HEK293T (cell line): ENCODE measurements around the gene ULK3.

Source experiments
- CTCF ChIA-PET: fragments of 350-600 bp; formaldehyde crosslinking; extraction: SDS; loops from one replicate; lab custom pipeline; 2021; ENCODE audit warnings: antibody characterized with exemption, inconsistent platforms; lab: Yijun Ruan, JAX
- POLR2A ChIA-PET: fragments of 350-600 bp; formaldehyde crosslinking; extraction: SDS; loops from one replicate; lab custom pipeline; 2020; ENCODE audit warnings: antibody characterized with exemption, inconsistent platforms; lab: Yijun Ruan, JAX
- DNase-seq: peaks from one replicate; pipeline ENCODE4 v3.0.0; 2012; ENCODE audit warnings: mixed read lengths; ENCODE audit errors: extremely low spot score
- ARNT ChIP-seq: fragments of 450-650 bp; IDR thresholded peaks from 2 replicates; pipeline ENCODE4 v1.6.1; 2017; ENCODE audit warnings: mild to moderate bottlenecking
- BHLHE40 ChIP-seq: fragments of 450-650 bp; IDR thresholded peaks from 2 replicates; pipeline ENCODE4 v1.6.1; 2016; ENCODE audit warnings: mild to moderate bottlenecking, moderate library complexity, borderline replicate concordance
- CTBP1 ChIP-seq: fragments of 450-650 bp; IDR thresholded peaks from 2 replicates; pipeline ENCODE4 v1.6.1; 2016; ENCODE audit warnings: borderline replicate concordance
- ELF4 ChIP-seq: fragments of 450-650 bp; IDR thresholded peaks from 2 replicates; pipeline ENCODE4 v1.6.1; 2017; ENCODE audit warnings: antibody characterized with exemption
- FOXA1 ChIP-seq: fragments of 450-650 bp; IDR thresholded peaks from 2 replicates; pipeline ENCODE4 v1.6.1; 2016; ENCODE audit warnings: mild to moderate bottlenecking
- FOXK2 ChIP-seq: fragments of 450-650 bp; IDR thresholded peaks from 2 replicates; pipeline ENCODE4 v1.6.1; 2016; ENCODE audit warnings: mild to moderate bottlenecking
- FOXM1 ChIP-seq: fragments of 450-650 bp; IDR thresholded peaks from 2 replicates; pipeline ENCODE4 v1.6.1; 2017; ENCODE audit warnings: mild to moderate bottlenecking, borderline replicate concordance
- HDGF ChIP-seq: fragments of 450-650 bp; IDR thresholded peaks from 2 replicates; pipeline ENCODE4 v1.6.1; 2017; ENCODE audit warnings: antibody characterized with exemption, borderline replicate concordance
- L3MBTL2 ChIP-seq: fragments of 450-650 bp; conservative IDR thresholded peaks from 2 replicates; pipeline ENCODE4 v1.6.1; 2016; ENCODE audit warnings: mild to moderate bottlenecking
- LEF1 ChIP-seq: fragments of 450-650 bp; IDR thresholded peaks from 2 replicates; pipeline ENCODE4 v1.6.1; 2017; ENCODE audit warnings: mild to moderate bottlenecking, borderline replicate concordance
- NFRKB ChIP-seq: fragments of 450-650 bp; IDR thresholded peaks from 2 replicates; pipeline ENCODE4 v1.6.1; 2016; ENCODE audit warnings: mild to moderate bottlenecking, moderate library complexity
- SP1 ChIP-seq: fragments of 450-650 bp; IDR thresholded peaks from 2 replicates; pipeline ENCODE4 v1.6.1; 2017
- SUZ12 ChIP-seq: fragments of 450-650 bp; IDR thresholded peaks from 2 replicates; pipeline ENCODE4 v1.6.1; 2016; ENCODE audit warnings: mild to moderate bottlenecking
- TARDBP ChIP-seq: fragments of 450-650 bp; IDR thresholded peaks from 2 replicates; pipeline ENCODE4 v1.6.1; 2016
- ZNF384 ChIP-seq: fragments of 450-650 bp; IDR thresholded peaks from 2 replicates; pipeline ENCODE4 v1.6.1; 2016
- TF ChIP-seq, protein P1 (sequence below): fragments of 450-650 bp; IDR thresholded peaks from 2 replicates; pipeline ENCODE4 v1.6.1; 2016

The ULK3 gene

GRCh38 chr15:74793135-74794028 lies 49.6 kb downstream of the ULK3 start:
- no peak for DNase-seq
- ChIA-PET CTCF (interaction anchor here (0.6 to 1.5 kb wide), 7 partner anchors 9 to 1346 kb away, joined by 3 to 5 read pairs (median 3); no protein-coding TSS in a partner anchor), POLR2A (interaction anchor here (0.7 to 2.5 kb wide), 5 partner anchors 10 to 164 kb away, joined by 3 to 7 read pairs (median 3); partner anchors contain the start of gene FAM219B)
- TF ChIP-seq ZNF384 (no peak), NFRKB (no peak), FOXK2 (no peak), FOXA1 (no peak), TARDBP (no peak)
- TF ChIP-seq, protein P1, sequence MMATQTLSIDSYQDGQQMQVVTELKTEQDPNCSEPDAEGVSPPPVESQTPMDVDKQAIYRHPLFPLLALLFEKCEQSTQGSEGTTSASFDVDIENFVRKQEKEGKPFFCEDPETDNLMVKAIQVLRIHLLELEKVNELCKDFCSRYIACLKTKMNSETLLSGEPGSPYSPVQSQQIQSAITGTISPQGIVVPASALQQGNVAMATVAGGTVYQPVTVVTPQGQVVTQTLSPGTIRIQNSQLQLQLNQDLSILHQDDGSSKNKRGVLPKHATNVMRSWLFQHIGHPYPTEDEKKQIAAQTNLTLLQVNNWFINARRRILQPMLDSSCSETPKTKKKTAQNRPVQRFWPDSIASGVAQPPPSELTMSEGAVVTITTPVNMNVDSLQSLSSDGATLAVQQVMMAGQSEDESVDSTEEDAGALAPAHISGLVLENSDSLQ, result no peak

DNA sequence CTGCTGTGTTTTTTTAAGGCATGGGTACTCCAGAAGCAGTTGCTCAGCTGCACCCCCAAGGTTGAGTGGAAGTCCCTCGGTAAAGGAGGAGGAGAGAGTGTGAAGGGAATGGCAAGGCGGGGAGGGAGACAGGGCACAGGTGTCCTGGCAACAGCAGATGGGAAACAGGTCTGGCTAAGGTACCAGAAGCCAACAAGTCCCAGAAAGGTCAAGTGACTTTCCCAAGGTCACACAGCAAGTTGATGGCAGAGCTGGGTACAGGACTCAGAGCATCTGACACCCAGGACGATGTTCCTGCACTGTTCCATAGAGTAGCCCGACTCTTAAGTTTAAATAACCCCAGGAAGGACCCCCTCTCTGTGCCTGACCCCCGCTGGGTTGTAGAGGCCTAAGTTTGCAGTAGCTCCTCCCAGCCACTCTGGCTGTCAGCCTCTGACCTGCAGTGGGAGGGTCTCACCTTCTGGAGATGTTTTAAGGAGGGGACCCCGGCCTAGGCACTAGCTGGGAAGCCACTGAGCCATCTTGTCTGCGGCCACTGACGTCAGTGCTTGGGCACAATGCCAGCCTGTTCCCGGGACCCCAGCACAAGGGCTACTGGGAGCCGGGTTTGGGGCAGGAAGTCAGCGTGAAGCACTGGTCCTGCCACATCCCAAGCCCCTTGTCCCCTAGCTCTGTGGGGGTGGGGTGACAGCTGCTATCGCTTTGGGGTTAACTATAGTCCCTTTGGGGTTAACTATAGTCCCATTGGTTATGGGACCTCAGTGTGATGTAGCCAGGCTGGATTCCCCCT lies 50.5 kb downstream of the ULK3 start:
- DNase-seq, result no peak
- TF ChIP-seq, protein P1, result no peak
- no peak for TF ChIP-seq FOXK2
- TF ChIP-seq ZNF384, result no peak
- no peak for TF ChIP-seq SP1
- TF ChIP-seq CTBP1, result no peak
- TF ChIP-seq HDGF, result no peak
- TF ChIP-seq L3MBTL2, result no peak
- TF ChIP-seq NFRKB, result no peak
- TF ChIP-seq ELF4, result no peak
- TF ChIP-seq ARNT, result no peak
- no peak for TF ChIP-seq FOXM1
- no peak for TF ChIP-seq TARDBP
- no peak for TF ChIP-seq LEF1
- TF ChIP-seq SUZ12, result no peak
- no peak for TF ChIP-seq BHLHE40
- no peak for TF ChIP-seq FOXA1
- ChIA-PET CTCF (interaction anchor here (0.6 to 1.5 kb wide), 3 partner anchors 8 to 22 kb away, joined by 3 to 5 read pairs (median 3); no protein-coding TSS in a partner anchor), POLR2A (interaction anchor here (0.7 to 2.5 kb wide), 4 partner anchors 9 to 165 kb away, joined by 3 to 7 read pairs (median 4); partner anchors contain the start of gene FAM219B)

DNA sequence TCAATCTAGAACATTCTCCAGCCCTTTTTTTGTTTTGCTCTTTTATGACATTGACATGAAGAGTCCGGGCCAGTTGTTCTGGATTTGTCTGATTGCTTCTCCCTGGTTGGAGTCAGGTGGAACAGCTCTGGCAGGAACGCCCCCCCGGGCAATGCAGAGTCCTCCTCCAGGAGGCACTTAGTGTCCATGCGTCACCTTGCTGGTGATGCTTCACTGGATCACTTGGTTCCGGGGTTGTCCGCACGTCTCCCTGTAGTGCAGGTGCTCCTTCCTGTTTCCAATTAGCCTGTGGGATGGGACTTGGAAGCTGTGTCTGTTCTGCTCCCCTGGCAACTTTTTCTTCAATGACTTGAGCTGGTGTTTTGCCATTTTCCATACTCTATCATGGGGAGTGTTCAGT lies 51.3 kb downstream of the ULK3 start:
- no peak for DNase-seq
- ChIA-PET CTCF (interaction anchor here (0.8 kb wide), 1 partner anchor 9 kb away, joined by 3 read pairs; no protein-coding TSS in a partner anchor), POLR2A (no interaction called here)
- TF ChIP-seq ELF4, result no peak
- no peak for TF ChIP-seq ARNT
- no peak for TF ChIP-seq LEF1
- TF ChIP-seq NFRKB, result no peak
- no peak for TF ChIP-seq HDGF
- TF ChIP-seq FOXM1, result no peak
- no peak for TF ChIP-seq SUZ12
- TF ChIP-seq, protein P1, result no peak
- no peak for TF ChIP-seq CTBP1
- TF ChIP-seq BHLHE40, result no peak
- TF ChIP-seq ZNF384, result no peak
- TF ChIP-seq FOXA1, result no peak
- TF ChIP-seq TARDBP, result no peak
- no peak for TF ChIP-seq FOXK2

DNA sequence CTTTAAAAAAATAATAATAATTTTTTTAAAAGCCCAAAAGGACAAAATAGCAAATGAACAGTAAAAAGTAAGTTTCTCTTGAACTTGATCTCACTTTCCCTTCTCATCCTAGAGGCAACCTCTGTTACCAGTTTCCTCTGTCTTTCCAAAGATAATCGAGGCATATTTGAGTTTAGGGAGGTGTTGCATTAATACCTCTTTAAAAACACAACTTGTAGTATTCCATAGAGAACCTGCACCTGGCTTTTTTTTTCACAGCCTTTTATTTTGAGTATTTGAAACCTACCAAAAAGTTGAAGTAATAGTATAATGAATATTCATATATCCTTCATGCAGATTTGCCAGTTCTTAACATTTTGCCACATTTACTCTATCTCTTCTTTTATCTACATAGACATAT lies 51.9 kb downstream of the ULK3 start:
- no peak for DNase-seq
- TF ChIP-seq SP1 (no peak), NFRKB (no peak), TARDBP (no peak), SUZ12 (no peak), L3MBTL2 (no peak), ARNT (no peak), BHLHE40 (no peak)
- ChIA-PET POLR2A (no interaction called here), CTCF (no interaction called here)

- no peak for DNase-seq
- ChIA-PET CTCF (interaction anchor here (1.0 to 1.3 kb wide), 2 partner anchors 13 to 19 kb away, joined by 3 to 4 read pairs; no protein-coding TSS in a partner anchor), POLR2A (interaction anchor here (1.0 kb wide), 1 partner anchor 9 kb away, joined by 3 read pairs; no protein-coding TSS in a partner anchor)
- TF ChIP-seq ARNT (no peak), TARDBP (no peak), FOXM1 (no peak), ZNF384 (no peak), FOXK2 (no peak), L3MBTL2 (no peak)
These were observed 52.7 kb downstream of the ULK3 start for GRCh38 chr15:74790080-74790916.
